GM20000 (cell line): ENCODE measurements around the gene TSPAN18.

Experiments
- DNase-seq: peaks from one replicate; pipeline ENCODE4 v3.0.0; 2012; ENCODE audit warnings: low spot score
- TF ChIP-seq, protein P1 (sequence below): IDR thresholded peaks from 2 replicates; pipeline ENCODE4 v1.5.1; 2012; ENCODE audit warnings: mild to moderate bottlenecking, control low read depth; ENCODE audit errors: extremely low read depth, missing control alignments

TSPAN18 gene

DNA sequence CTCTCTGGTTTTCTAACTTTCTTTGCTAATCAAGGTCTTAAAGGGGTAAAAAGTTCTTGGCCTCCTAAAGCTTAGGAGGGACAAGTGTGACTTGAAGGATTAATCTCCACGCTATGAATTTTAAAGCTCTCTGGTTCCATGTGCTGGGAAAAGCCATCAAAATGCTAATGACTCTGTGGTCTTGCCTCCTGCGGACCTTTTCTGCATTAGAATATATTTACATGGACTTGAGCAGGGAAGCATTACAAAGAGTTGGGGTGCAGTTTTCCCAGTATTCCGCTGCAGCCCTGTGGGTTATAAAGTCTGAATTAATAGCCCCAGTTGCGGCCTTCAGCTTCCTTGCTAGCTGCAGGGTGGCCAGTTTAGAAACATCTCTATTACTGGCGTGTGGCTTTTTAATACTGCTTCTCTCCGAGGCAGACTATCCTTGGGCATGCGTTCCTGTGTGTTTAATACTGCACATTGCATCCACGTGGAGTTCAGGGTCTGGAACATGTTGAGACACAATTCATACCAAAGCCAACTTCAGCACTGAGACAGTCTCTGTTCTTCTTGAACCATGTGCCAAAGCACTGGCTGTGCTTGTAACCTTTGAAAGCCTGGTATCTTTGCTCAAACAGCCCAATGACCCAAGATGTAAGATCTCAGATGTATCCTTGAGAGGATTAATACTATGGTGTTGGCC, 27.3 kb downstream of the TSPAN18 start:
- TF ChIP-seq, protein P1, sequence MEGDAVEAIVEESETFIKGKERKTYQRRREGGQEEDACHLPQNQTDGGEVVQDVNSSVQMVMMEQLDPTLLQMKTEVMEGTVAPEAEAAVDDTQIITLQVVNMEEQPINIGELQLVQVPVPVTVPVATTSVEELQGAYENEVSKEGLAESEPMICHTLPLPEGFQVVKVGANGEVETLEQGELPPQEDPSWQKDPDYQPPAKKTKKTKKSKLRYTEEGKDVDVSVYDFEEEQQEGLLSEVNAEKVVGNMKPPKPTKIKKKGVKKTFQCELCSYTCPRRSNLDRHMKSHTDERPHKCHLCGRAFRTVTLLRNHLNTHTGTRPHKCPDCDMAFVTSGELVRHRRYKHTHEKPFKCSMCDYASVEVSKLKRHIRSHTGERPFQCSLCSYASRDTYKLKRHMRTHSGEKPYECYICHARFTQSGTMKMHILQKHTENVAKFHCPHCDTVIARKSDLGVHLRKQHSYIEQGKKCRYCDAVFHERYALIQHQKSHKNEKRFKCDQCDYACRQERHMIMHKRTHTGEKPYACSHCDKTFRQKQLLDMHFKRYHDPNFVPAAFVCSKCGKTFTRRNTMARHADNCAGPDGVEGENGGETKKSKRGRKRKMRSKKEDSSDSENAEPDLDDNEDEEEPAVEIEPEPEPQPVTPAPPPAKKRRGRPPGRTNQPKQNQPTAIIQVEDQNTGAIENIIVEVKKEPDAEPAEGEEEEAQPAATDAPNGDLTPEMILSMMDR: no peak
- DNase-seq: no peak

DNA sequence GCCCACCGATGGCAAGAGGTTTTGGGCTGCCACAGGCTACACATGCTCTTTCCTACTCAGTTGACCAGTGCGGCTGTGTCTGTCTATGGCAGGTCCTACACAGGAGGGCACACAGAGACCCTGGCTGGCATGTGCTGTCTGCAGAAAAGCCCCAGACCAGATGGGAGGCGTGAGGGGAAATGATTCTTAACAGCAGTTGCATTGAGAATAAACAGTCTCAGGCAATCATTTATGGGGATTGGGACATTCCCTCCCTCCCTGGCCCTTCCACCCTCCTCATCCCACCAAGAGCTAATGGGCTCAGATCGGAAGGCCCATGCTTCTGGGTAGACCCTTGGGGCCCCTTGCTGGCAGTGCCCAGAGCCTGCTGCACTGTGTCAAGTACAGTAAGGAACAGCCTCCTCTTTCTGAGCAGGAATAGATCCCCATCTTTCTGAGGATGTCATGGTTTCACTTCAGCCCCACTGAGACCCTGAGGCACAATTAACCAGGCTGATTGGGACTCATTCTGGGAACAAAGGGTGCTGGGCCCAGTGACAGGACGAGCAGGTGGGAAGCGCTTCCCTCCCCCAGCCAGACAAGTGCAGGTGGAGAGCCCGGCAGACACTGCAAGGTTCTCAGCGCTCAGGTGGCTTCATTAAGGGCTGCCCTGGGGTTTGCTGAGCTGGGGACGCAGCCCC, 28.3 kb downstream of the TSPAN18 start:
- TF ChIP-seq, protein P1: no peak
- DNase-seq: no peak

DNA sequence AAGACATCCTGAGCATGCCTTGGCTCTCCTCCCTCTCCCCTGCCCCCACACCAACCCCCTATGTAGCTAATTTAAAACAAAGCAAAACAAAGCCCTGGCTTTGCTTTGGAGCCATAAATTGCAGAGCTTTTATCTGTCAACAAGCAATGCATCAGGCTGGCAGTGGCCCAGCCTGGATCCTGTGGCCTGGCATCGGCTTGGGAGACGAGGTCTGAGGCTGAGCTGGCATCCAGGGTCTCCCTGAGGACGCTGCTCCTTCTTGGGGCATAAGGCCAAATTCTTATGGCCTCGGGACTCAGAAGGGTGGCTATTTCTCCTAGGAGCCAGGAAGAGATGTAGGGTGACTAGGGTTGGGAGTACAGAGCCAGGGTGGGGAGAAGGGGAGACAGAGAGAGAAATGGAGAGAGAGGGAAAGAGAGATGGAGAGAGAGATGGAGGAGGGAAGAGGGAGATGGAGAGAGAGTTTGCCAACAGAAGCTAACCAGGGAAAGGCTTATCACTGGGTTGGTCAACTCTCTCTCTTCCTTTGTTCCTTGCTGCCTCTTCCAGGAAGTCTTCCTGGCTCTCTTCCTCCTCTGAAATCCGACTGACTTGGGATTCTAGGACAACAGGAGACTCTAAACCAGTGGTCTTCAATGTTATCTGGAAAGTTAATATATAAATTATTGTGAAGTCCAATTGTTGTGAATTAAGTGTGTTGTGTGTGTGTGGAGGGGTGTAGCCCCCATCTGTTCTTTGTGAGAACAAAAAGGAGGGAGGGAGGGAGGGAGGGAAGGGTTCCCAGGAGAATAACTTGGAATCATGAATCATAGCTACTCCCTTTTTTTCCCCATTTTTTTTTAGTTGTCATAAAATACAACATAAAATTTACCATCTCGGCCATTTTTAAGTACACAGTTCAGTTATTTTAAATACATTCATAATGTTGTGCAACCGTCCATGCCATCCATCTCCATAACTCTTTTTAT, 29.1 kb downstream of the TSPAN18 start:
- no peak for DNase-seq
- TF ChIP-seq, protein P1: no peak

DNA sequence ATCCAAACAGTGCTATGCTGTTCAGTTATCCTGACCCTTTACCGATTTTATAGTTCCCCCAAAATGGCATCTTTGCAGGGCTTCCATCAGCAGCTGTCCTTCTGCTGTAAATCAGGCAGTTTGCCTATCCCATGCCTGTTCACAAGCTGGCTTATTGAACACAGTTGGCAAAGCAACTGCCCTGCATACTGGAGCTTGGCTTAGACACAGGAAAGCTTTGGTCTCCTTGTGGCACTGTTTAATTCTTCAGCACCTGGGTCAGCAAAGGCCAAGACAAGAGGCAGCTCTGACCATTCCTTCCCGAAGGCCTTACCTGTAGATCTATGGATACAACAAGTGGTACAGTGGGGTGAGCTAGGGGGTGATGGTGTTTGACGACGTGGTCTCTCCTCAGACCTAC, 32.2 kb downstream of the TSPAN18 start:
- TF ChIP-seq, protein P1: no peak
- no peak for DNase-seq

DNA sequence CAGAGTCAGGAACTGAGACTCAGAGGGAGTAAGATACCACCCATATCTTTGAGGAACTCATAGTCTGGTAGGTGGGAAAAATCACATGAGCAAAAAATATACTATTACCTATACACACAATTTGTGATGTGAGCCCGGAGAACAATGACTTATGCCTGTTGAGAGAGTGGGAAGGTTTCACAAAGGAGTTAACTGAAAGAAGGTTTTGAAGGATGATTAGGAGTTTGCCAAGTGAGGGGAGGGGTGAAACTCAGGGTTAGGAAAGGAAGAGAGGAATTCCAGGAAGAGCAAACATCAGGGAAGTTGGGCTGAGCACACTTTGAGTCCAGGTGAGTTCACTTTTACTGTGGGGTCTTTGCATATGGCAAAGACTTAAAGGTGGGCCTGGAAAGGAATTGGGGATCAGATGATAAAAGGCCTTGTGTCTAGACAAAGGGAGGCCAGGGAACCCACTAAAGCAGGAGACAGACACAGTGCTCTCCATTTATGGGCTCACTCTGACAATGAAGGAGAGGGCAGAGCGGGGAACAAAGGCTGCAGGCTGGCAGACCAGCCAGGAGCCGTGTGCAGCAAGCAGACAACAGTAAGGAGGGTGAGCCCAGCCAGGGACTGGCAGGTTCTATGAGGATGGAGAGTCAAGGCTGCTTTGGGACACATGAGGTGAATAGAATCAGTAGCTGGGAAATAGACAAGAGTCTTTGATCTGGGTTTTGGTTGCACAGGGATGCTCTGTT, 33.1 kb downstream of the TSPAN18 start:
- no peak for DNase-seq
- TF ChIP-seq, protein P1: no peak

DNA sequence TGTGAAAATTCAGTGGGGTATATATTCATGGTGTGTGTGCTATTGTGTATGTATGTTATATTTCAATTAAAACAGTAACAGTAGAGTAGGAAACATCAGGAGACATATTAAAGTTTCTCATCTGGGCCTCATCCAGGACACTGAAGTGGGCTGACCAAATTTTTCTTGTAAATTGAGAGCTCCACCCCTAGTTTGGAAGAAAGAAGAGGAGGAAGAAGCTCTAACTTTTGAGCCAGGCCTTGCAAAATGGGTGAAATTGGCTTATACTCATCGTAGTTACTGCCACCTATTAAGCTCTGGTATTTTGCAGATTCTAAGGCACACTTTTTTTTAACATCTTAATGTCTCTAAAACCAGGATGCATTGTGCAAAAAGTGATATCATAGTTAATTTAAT, 33.7 kb downstream of the TSPAN18 start:
- TF ChIP-seq, protein P1: no peak
- DNase-seq: no peak
